ENCODE results near the gene CXXC5. TPM values are rescaled to one million over a fixed set of nuclear protein-coding genes. Genes with fewer than 3 reads are reported as not detected.

The CXXC5 gene
- total RNA-seq, 2 experiments from 2014 or later: 26.7 to 113 TPM

GRCh38 chr5:139669662-139670368 lies 21.7 kb downstream of the CXXC5 start:
- intact Hi-C loops (cut with micrococcal nuclease; ENCODE audit: unreplicated experiment): loop anchor here (1.0 kb wide), 5 partner anchors 16 to 109 kb away; partner anchors contain the start of genes CXXC5 and UBE2D2
- Histone ChIP-seq H3K9me3 (ENCODE audit: low read length) (no peaks in the 10 kb centered on the region), H3K79me2 (ENCODE audit: insufficient read depth, low read depth, low read length) (peaks cover 85% of the 10 kb centered on the region), H3K4me3 (ENCODE audit: low read depth, low read length, poor library complexity, severe bottlenecking) (peak overlapping the region; percentile 74), H3K4me2 (ENCODE audit: low read length) (peak overlapping the region; percentile 94), H2AFZ (ENCODE audit: low read length) (no peak overlapping the region), H3K9me2 (ENCODE audit: insufficient read depth, low read length) (no peaks in the 10 kb centered on the region), H3K36me3 (ENCODE audit: insufficient read depth, low read length) (peaks cover 15% of the 10 kb centered on the region; the same call in 1 of the 2 replicates), H4K20me1 (ENCODE audit: insufficient read depth, low read length) (no peaks in the 10 kb centered on the region), H3K27ac (ENCODE audit: low read depth, low read length, poor library complexity, severe bottlenecking) (peak overlapping the region; percentile 99), H3K4me1 (ENCODE audit: insufficient read depth, low read length, poor library complexity, severe bottlenecking) (peaks cover 89% of the 10 kb centered on the region)
- no TSS peak for BruUV-seq (replicated peaks)
- TF ChIP-seq, protein P1, sequence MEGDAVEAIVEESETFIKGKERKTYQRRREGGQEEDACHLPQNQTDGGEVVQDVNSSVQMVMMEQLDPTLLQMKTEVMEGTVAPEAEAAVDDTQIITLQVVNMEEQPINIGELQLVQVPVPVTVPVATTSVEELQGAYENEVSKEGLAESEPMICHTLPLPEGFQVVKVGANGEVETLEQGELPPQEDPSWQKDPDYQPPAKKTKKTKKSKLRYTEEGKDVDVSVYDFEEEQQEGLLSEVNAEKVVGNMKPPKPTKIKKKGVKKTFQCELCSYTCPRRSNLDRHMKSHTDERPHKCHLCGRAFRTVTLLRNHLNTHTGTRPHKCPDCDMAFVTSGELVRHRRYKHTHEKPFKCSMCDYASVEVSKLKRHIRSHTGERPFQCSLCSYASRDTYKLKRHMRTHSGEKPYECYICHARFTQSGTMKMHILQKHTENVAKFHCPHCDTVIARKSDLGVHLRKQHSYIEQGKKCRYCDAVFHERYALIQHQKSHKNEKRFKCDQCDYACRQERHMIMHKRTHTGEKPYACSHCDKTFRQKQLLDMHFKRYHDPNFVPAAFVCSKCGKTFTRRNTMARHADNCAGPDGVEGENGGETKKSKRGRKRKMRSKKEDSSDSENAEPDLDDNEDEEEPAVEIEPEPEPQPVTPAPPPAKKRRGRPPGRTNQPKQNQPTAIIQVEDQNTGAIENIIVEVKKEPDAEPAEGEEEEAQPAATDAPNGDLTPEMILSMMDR (conservative IDR thresholded peaks at IDR 0.05; ENCODE audit: low read length): no peak
- TF ChIP-seq EZH2phosphoT487 (IDR thresholded peaks at IDR 0.05; ENCODE audit: borderline replicate concordance, low read depth, low read length): no peak
- POLR2A ChIA-PET: interaction anchor here (0.7 to 6.6 kb wide), 7 partner anchors 9 to 36 kb away, joined by 3 to 73 read pairs (median 8); partner anchors contain the start of gene CXXC5
- DNase-seq (ENCODE audit: low spot score): peak; percentile 92
- CTCF ChIA-PET (ENCODE audit: unreplicated experiment): interaction anchor here (0.8 to 1.8 kb wide), 10 partner anchors 9 to 36 kb away, joined by 3 to 11 read pairs (median 3); partner anchors contain the start of gene CXXC5

- Histone ChIP-seq H2AFZ (ENCODE audit: low read length) (no peak overlapping the region), H3K4me2 (ENCODE audit: low read length) (peak overlapping the region; percentile 94), H3K9me2 (ENCODE audit: insufficient read depth, low read length) (no peaks in the 10 kb centered on the region), H3K4me3 (ENCODE audit: low read depth, low read length, poor library complexity, severe bottlenecking) (peak overlapping the region; percentile 74), H3K27ac (ENCODE audit: low read depth, low read length, poor library complexity, severe bottlenecking) (peak overlapping the region; percentile 99), H3K9me3 (ENCODE audit: low read length) (no peaks in the 10 kb centered on the region), H3K4me1 (ENCODE audit: insufficient read depth, low read length, poor library complexity, severe bottlenecking) (peaks cover 89% of the 10 kb centered on the region), H4K20me1 (ENCODE audit: insufficient read depth, low read length) (no peaks in the 10 kb centered on the region), H3K36me3 (ENCODE audit: insufficient read depth, low read length) (peaks cover 9% of the 10 kb centered on the region; the same call in 1 of the 2 replicates), H3K79me2 (ENCODE audit: insufficient read depth, low read depth, low read length) (peaks cover 85% of the 10 kb centered on the region)
- BruUV-seq (replicated peaks): no TSS peak
- CTCF ChIA-PET (ENCODE audit: unreplicated experiment): interaction anchor here (0.8 to 1.8 kb wide), 10 partner anchors 9 to 107 kb away, joined by 3 to 11 read pairs (median 4); partner anchors contain the start of gene CXXC5
- POLR2A ChIA-PET: interaction anchor here (0.7 to 6.6 kb wide), 10 partner anchors 10 to 108 kb away, joined by 3 to 73 read pairs (median 4); partner anchors contain the start of gene CXXC5
- intact Hi-C loops (cut with micrococcal nuclease; ENCODE audit: unreplicated experiment): loop anchor here (1.0 kb wide), 5 partner anchors 16 to 109 kb away; partner anchors contain the start of genes CXXC5 and UBE2D2
- TF ChIP-seq EZH2phosphoT487 (IDR thresholded peaks at IDR 0.05; ENCODE audit: borderline replicate concordance, low read depth, low read length): no peak
- TF ChIP-seq, protein P1 (conservative IDR thresholded peaks at IDR 0.05; ENCODE audit: low read length): peak; percentile 82
- peak; percentile 98 for DNase-seq (ENCODE audit: low spot score)
These were observed 22.4 kb downstream of the CXXC5 start for GRCh38 chr5:139670369-139671095.
